SK-N-SH treated with all-trans-retinoic acid at 6 μM for 48 hours (cell line): ENCODE measurements around the gene GNL2.

Experiments used
- ATAC-seq: fragments of 200-7000 bp; cut with Tn5 transposase; 3 replicates; pipeline ENCODE4 v1.9.1; 2020; ENCODE audit warnings: mild to moderate bottlenecking, moderate library complexity
- ARNTL ChIP-seq: fragments of 450-650 bp; formaldehyde crosslinking; IDR thresholded peaks from 2 replicates; pipeline ENCODE4 v1.5.0; 2020; ENCODE audit warnings: low read depth, mild to moderate bottlenecking, moderate library complexity, borderline replicate concordance
- BACH2 ChIP-seq: fragments of 250-450 bp; sonication (Bioruptor Pico); IDR thresholded peaks from 2 replicates; pipeline ENCODE4 v1.9.0; 2021; ENCODE audit warnings: mild to moderate bottlenecking, borderline replicate concordance
- CSDC2 ChIP-seq: fragments of 250-450 bp; sonication (Bioruptor Pico); IDR thresholded peaks from 2 replicates; pipeline ENCODE4 v1.5.0; 2020; ENCODE audit warnings: mild to moderate bottlenecking, moderate library complexity
- ESRRG ChIP-seq: fragments of 250-450 bp; sonication (Bioruptor Pico); IDR thresholded peaks from 2 replicates; pipeline ENCODE4 v1.6.1; 2021; ENCODE audit warnings: mild to moderate bottlenecking
- GLIS3 ChIP-seq: fragments of 250-450 bp; sonication (Bioruptor Pico); IDR thresholded peaks from 2 replicates; pipeline ENCODE4 v1.5.0; 2020; ENCODE audit warnings: mild to moderate bottlenecking, moderate library complexity
- ISL1 ChIP-seq: fragments of 250-450 bp; sonication (Bioruptor Pico); IDR thresholded peaks from 2 replicates; pipeline ENCODE4 v2.1.2; 2022; ENCODE audit warnings: mild to moderate bottlenecking, moderate library complexity
- OSR1 ChIP-seq: fragments of 250-450 bp; sonication (Bioruptor Pico); IDR thresholded peaks from 2 replicates; pipeline ENCODE4 v1.8.0; 2022; ENCODE audit warnings: moderate library complexity, mild to moderate bottlenecking, inconsistent platforms
- PPARA ChIP-seq: fragments of 250-450 bp; sonication (Bioruptor Pico); IDR thresholded peaks from 2 replicates; pipeline ENCODE4 v1.5.0; 2020; ENCODE audit warnings: mild to moderate bottlenecking, borderline replicate concordance
- RARB ChIP-seq: fragments of 250-450 bp; sonication (Bioruptor Pico); IDR thresholded peaks from 2 replicates; pipeline ENCODE4 v1.8.0; 2021; ENCODE audit warnings: mild to moderate bottlenecking, moderate library complexity
- SNAI2 ChIP-seq: fragments of 250-450 bp; sonication (Bioruptor Pico); IDR thresholded peaks from 2 replicates; pipeline ENCODE4 v1.5.0; 2020; ENCODE audit warnings: mild to moderate bottlenecking, moderate library complexity
- TCF4 ChIP-seq: fragments of 250-450 bp; sonication (Bioruptor Pico); IDR thresholded peaks from 2 replicates; pipeline ENCODE4 v1.8.0; 2021; ENCODE audit warnings: mild to moderate bottlenecking, moderate library complexity, borderline replicate concordance
- TOX ChIP-seq: fragments of 250-450 bp; sonication (Bioruptor Pico); IDR thresholded peaks from 2 replicates; pipeline ENCODE4 v1.8.0; 2021; ENCODE audit warnings: mild to moderate bottlenecking, moderate library complexity, borderline replicate concordance
- ZC3H10 ChIP-seq: fragments of 250-450 bp; sonication (Bioruptor Pico); IDR thresholded peaks from 2 replicates; pipeline ENCODE4 v1.5.1; 2021; ENCODE audit warnings: mild to moderate bottlenecking, moderate library complexity
- ZFP3 ChIP-seq: fragments of 250-450 bp; sonication (Bioruptor Pico); IDR thresholded peaks from 2 replicates; pipeline ENCODE4 v1.5.0; 2020; ENCODE audit warnings: mild to moderate bottlenecking, moderate library complexity
- ZFP30 ChIP-seq: fragments of 450-650 bp; formaldehyde crosslinking; IDR thresholded peaks from 2 replicates; pipeline ENCODE4 v1.5.0; 2022; ENCODE audit warnings: mild to moderate bottlenecking, moderate library complexity
- ZNF565 ChIP-seq: fragments of 450-650 bp; formaldehyde crosslinking; conservative IDR thresholded peaks from 2 replicates; pipeline ENCODE4 v1.5.0; 2020; ENCODE audit warnings: low read depth, mild to moderate bottlenecking, moderate library complexity
- ZNF70 ChIP-seq: fragments of 450-650 bp; formaldehyde crosslinking; IDR thresholded peaks from 2 replicates; pipeline ENCODE4 v1.5.0; 2020; ENCODE audit warnings: mild to moderate bottlenecking, moderate library complexity
- ZNF8 ChIP-seq: fragments of 450-650 bp; formaldehyde crosslinking; IDR thresholded peaks from 2 replicates; pipeline ENCODE4 v1.5.0; 2020; ENCODE audit warnings: mild to moderate bottlenecking, moderate library complexity
- TF ChIP-seq, protein P1 (sequence below): fragments of 250-450 bp; sonication (Bioruptor Pico); IDR thresholded peaks from 2 replicates; pipeline ENCODE4 v1.5.1; 2021; ENCODE audit warnings: mild to moderate bottlenecking, moderate library complexity
- TF ChIP-seq, protein P2 (sequence below): fragments of 250-450 bp; sonication (Bioruptor Pico); IDR thresholded peaks from 2 replicates; pipeline ENCODE4 v1.8.0; 2020; ENCODE audit warnings: mild to moderate bottlenecking, moderate library complexity, borderline replicate concordance
- TF ChIP-seq, protein P3 (sequence below): fragments of 250-450 bp; sonication (Bioruptor Pico); IDR thresholded peaks from 2 replicates; pipeline ENCODE4 v1.8.0; 2021; ENCODE audit warnings: low read depth, mild to moderate bottlenecking, moderate library complexity, borderline replicate concordance

GNL2 gene

GRCh38 chr1:37574834-37575480 is 20.8 kb downstream of the GNL2 start:
- ATAC-seq: peak; percentile 83
- TF ChIP-seq, protein P1, sequence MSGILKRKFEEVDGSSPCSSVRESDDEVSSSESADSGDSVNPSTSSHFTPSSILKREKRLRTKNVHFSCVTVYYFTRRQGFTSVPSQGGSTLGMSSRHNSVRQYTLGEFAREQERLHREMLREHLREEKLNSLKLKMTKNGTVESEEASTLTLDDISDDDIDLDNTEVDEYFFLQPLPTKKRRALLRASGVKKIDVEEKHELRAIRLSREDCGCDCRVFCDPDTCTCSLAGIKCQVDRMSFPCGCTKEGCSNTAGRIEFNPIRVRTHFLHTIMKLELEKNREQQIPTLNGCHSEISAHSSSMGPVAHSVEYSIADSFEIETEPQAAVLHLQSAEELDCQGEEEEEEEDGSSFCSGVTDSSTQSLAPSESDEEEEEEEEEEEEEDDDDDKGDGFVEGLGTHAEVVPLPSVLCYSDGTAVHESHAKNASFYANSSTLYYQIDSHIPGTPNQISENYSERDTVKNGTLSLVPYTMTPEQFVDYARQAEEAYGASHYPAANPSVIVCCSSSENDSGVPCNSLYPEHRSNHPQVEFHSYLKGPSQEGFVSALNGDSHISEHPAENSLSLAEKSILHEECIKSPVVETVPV (CRISPR knock-in tag): no peak
- TF ChIP-seq ARNTL (CRISPR knock-in tag) (no peak), ZNF70 (CRISPR knock-in tag) (no peak), ZC3H10 (peak; percentile 49; the same call in 1 of the 2 replicates), OSR1 (CRISPR knock-in tag) (no peak), GLIS3 (CRISPR knock-in tag) (no peak), ISL1 (CRISPR knock-in tag) (no peak), ZFP3 (CRISPR knock-in tag) (no peak), ZNF8 (no peak), PPARA (CRISPR knock-in tag) (no peak), ZNF565 (CRISPR knock-in tag) (no peak), SNAI2 (CRISPR knock-in tag) (no peak), BACH2 (no peak), ESRRG (CRISPR knock-in tag) (no peak), CSDC2 (no peak), RARB (CRISPR knock-in tag) (peak; percentile 88; the same call in 1 of the 2 replicates), TCF4 (no peak), TOX (CRISPR knock-in tag) (peak; percentile 95)
- TF ChIP-seq, protein P2, sequence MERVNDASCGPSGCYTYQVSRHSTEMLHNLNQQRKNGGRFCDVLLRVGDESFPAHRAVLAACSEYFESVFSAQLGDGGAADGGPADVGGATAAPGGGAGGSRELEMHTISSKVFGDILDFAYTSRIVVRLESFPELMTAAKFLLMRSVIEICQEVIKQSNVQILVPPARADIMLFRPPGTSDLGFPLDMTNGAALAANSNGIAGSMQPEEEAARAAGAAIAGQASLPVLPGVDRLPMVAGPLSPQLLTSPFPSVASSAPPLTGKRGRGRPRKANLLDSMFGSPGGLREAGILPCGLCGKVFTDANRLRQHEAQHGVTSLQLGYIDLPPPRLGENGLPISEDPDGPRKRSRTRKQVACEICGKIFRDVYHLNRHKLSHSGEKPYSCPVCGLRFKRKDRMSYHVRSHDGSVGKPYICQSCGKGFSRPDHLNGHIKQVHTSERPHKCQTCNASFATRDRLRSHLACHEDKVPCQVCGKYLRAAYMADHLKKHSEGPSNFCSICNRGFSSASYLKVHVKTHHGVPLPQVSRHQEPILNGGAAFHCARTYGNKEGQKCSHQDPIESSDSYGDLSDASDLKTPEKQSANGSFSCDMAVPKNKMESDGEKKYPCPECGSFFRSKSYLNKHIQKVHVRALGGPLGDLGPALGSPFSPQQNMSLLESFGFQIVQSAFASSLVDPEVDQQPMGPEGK (CRISPR knock-in tag): 0 out of 2 replicates have a peak, but pooled peaks have one; percentile 60

GRCh38 chr1:37570528-37571334 is 25.0 kb downstream of the GNL2 start:
- no peak for ATAC-seq
- TF ChIP-seq ZC3H10: no peak

DNA sequence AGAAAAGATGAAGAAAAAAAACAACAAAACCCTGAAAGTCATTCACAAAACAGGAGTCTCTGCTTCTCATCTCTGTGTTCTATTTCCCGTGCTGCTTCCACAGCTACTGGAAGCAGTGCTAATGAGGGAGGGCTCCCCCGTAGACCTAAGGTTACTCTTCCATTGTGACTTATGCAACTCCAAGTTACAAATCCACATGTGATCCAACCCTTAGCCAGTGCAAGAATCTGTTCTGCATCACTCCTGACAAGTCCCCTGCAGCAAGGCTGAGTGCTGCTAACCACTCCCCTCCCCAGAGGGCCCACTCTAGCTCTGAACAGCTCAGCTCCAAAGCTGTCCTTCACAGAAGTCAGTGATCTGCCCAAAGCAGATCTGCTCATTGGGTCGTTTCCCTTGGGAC is 28.7 kb downstream of the GNL2 start:
- ATAC-seq: peak; percentile 27; the same call in 1 of the 3 replicates
- TF ChIP-seq TCF4 (no peak), BACH2 (no peak), PPARA (CRISPR knock-in tag) (no peak), ZC3H10 (no peak), RARB (CRISPR knock-in tag) (no peak), ZNF8 (no peak), ZNF565 (CRISPR knock-in tag) (no peak), ZNF70 (CRISPR knock-in tag) (no peak)
- TF ChIP-seq, protein P1 (CRISPR knock-in tag): no peak
- TF ChIP-seq, protein P3, sequence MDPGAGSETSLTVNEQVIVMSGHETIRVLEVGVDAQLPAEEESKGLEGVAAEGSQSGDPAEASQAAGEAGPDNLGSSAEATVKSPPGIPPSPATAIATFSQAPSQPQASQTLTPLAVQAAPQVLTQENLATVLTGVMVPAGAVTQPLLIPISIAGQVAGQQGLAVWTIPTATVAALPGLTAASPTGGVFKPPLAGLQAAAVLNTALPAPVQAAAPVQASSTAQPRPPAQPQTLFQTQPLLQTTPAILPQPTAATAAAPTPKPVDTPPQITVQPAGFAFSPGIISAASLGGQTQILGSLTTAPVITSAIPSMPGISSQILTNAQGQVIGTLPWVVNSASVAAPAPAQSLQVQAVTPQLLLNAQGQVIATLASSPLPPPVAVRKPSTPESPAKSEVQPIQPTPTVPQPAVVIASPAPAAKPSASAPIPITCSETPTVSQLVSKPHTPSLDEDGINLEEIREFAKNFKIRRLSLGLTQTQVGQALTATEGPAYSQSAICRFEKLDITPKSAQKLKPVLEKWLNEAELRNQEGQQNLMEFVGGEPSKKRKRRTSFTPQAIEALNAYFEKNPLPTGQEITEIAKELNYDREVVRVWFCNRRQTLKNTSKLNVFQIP (CRISPR knock-in tag): no peak

DNA sequence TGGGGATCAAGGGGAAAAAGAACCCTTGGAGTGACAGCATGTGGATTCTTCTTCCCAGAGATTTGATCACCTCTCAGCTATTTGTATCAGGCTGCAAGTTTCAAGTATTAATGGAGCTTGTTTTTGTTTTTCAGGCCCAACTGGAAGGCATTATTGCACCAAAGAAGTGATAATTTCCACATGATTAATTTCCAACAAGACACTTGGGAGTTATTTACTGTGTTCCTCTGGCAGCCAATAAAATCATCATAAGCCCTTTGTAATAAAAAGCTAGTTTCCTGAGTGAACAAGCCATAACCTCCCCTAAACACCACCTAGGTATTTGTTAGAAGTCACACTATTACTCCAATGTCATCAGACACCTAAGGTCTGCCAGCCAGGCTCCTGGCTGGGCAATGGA is 30.8 kb downstream of the GNL2 start:
- TF ChIP-seq ZNF8: no peak
- no peak for TF ChIP-seq OSR1 (CRISPR knock-in tag)
- no peak for TF ChIP-seq RARB (CRISPR knock-in tag)
- no peak for TF ChIP-seq PPARA (CRISPR knock-in tag)
- TF ChIP-seq ARNTL (CRISPR knock-in tag): no peak
- TF ChIP-seq BACH2: no peak
- no peak for TF ChIP-seq ZFP30 (CRISPR knock-in tag)
- no peak for TF ChIP-seq CSDC2
- TF ChIP-seq ZNF70 (CRISPR knock-in tag): no peak
- TF ChIP-seq ZFP3 (CRISPR knock-in tag): no peak
- TF ChIP-seq SNAI2 (CRISPR knock-in tag): no peak
- ATAC-seq: no peak
